GM19240 (cell line): ENCODE results near the gene KRTAP4-4.

Experiments used
- DNase-seq: peaks from one replicate; pipeline ENCODE4 v3.0.0; 2011; ENCODE audit warnings: low spot score; ENCODE audit not compliant: insufficient read length

KRTAP4-4 gene

GRCh38 chr17:41111151-41111885 lies 49.2 kb downstream of the KRTAP4-4 start:
- DNase-seq: no peak
